Adrenal gland (tissue), 5 donors: Measurements from ENCODE around the gene SEPTIN7.

Experiments used
- CTCF ChIP-seq, 6 experiments: fragments of 450-650 bp in 4 of 6; fragments of 200-600 bp in 2 of 6; sonication (generic) in 1 of 6; IDR thresholded peaks; 1 replicate in 5 of 6; 2 replicates in 1 of 6; pipeline versions ENCODE4 v1.5.1 to v1.8.0; 2016 to 2021; ENCODE audit warnings: antibody characterized with exemption in 6 of 6, mild to moderate bottlenecking in 2 of 6, moderate library complexity in 1 of 6
- POLR2A ChIP-seq, 2 donors: fragments of 450-650 bp; IDR thresholded peaks; one replicate each; pipeline ENCODE4 v1.6.1; 2017; ENCODE audit warnings: antibody characterized with exemption in 2 of 2, mild to moderate bottlenecking in 2 of 2, moderate library complexity in 1 of 2
- donor health status: DM: no; HTN: no; CAD: no.

DNA sequence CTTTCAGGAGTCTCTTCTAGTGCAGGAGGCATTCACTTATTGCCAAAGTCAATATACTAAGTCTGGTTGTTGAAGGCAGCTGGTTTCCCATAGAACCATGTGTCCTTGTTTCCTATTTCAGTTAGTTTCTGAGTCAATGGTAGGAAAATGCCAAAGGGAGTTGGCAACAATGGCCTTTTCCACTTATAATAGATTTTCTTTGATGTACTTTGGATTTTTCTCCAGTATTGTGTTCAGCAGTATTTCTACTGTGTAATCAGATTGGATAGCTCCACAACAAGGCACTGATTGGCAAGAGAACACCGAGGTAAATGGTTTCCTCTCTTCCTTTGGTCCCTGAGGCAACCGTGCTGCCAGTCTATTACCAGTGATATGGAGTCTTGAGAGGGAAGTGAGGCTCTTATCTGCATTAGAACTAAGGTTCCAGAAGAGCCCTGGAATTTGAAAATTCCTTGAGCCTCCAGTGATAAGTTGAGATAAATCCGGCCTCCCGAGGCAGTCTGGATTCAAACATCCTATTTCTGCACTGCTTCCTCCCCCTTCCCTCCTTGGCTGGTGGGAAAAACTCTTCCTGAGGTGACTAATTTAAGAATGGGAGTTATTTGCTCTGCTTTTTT, 7.9 kb upstream of the SEPTIN7 start:
- TF ChIP-seq CTCF (IDR thresholded peaks at IDR 0.05) (no peak), POLR2A (IDR thresholded peaks at IDR 0.05) (no peak)
